Epidermal melanocyte (primary cell): Measurements from ENCODE around the gene TMEM128.
"Not testable (repeated sequence)": the region's sequence is repeated elsewhere in the genome, so short reads cannot be mapped to it uniquely, and the experiment has no call there.

Experiments used
- DNase-seq: peaks from one replicate; pipeline ENCODE4 v3.0.0; 2011; ENCODE audit warnings: low spot score; ENCODE audit not compliant: insufficient read length

Gene TMEM128

GRCh38 chr4:4195354-4195753, 52.7 kb downstream of the TMEM128 start:
- DNase-seq = no peak

DNA sequence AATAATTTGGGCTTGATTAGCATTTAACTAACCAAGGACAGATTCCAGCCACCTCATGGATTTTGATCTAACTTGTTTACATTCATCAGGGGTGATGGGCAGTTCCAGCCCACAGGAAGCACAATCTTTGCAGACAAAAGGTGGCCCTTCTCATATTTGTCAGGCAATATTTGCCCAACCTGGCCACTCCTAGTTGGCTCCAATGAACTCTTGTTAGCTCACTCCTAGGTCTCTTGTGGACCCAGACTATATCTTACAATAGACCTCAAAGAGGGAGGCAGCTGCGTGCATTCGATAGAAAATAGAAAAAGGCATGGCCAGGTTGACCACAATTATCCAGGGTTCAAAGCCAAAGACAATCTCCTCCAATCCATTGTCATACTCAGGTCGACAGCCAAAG, 59.5 kb downstream of the TMEM128 start:
- not testable (repeated sequence) for DNase-seq
